ENCODE data around the gene RHBDL1.

GRCh38 chr16:693364-693763 lies 17.9 kb downstream of the RHBDL1 start:
- TF ChIP-seq POLR2A (IDR thresholded peaks at IDR 0.05) (no peak), CTCF (IDR thresholded peaks at IDR 0.05) (no peak)
